ENCODE measurements around the gene EEF1AKMT1. TPM values are rescaled to one million over a fixed set of nuclear protein-coding genes. Genes with fewer than 3 reads are reported as not detected.

The EEF1AKMT1 gene
- total and polyA plus RNA-seq, 10 of the 15 experiments (the other 5 are each of a cell fraction or from before 2014, with no cell fraction given) = 7.9 to 44.5 (median 11.0) TPM

DNA sequence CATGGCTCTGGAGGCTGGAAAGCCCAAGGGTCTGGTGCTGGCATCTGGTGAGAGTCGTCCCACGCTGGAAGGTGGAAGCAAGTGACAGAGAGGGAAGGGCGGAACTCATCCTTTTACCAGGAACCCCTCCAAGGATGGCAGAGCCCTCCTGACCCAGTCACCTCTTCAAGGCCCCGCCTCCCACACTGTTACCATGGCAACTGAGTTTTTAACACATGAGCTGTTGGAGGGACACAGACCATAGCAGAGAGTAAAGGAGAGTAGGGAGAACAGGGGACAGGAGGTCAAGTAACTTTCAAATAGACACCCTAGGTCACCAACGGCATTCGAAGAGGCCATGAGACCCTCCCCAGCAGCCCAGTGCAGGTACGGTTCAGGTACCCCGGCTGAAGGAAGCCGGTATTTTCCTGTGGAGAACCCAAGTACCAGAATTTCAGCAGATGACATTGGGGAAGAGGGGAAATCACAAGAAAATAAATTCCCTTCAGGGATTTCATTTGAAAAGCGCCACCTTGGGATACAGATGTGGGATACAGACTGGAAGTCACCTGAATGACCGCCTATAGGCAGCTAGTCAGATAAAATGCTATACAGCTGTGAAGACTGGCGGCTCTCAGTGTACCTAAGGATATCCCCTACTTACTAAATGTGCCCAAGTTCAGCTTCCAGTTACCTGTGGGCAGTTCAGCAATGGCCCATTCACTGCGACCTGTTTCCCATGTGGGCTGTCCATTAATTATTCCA, 62.3 kb downstream of the EEF1AKMT1 start:
- Histone ChIP-seq H3K79me2 (ENCODE audit: control insufficient read depth, insufficient read depth, low read length) (no peaks in the 10 kb centered on the region), H3K36me3 (ENCODE audit: control insufficient read depth in 2 of 2, insufficient read depth in 2 of 2, low read length in 1 of 2) (no peaks in the 10 kb centered on the region), H3K27ac (ENCODE audit: control insufficient read depth, insufficient read depth) (no peak overlapping the region), H3K4me1 (ENCODE audit: control insufficient read depth, insufficient read depth, low read length) (no peaks in the 10 kb centered on the region), H3K4me2 (ENCODE audit: control insufficient read depth, insufficient read depth) (no peak overlapping the region), H2AFZ (ENCODE audit: control insufficient read depth, low read depth, low read length) (no peak overlapping the region), H3K27me3 (replicated peaks in 1 of 2; ENCODE audit: control insufficient read depth in 2 of 2, insufficient read depth in 2 of 2, low read length in 1 of 2) (no peaks in the 10 kb centered on the region), H4K20me1 (ENCODE audit: control insufficient read depth, insufficient read depth) (no peaks in the 10 kb centered on the region), H3K9ac (ENCODE audit: control insufficient read depth, insufficient read depth, low read length) (no peak overlapping the region), H3K4me3 (no peak overlapping the region), H3K9me3 (replicated peaks; ENCODE audit: control insufficient read depth, insufficient read depth, low read length) (no peaks in the 10 kb centered on the region)
- POLR2A ChIA-PET = no interaction called here
- no peak for DNase-seq (ENCODE audit: low read depth, low spot score)
- 63% methylated on average over 13 of the region's 13 CpGs for WGBS (ENCODE audit: insufficient coverage, insufficient replicate concordance, low lambda C conversion rate, missing lambda C conversion rate)
- ATAC-seq = 0 out of 3 replicates have a peak, but pooled peaks have one; percentile 16
- intact Hi-C loops (cut with micrococcal nuclease; ENCODE audit: unreplicated experiment) = loop anchor here (1.0 to 2.0 kb wide), 2 partner anchors 117 to 214 kb away; no protein-coding TSS in a partner anchor
- FAIRE-seq = no peak
- TF ChIP-seq BMI1 (IDR thresholded peaks at IDR 0.05; ENCODE audit: borderline replicate concordance) = peak; percentile 77
- TF ChIP-seq MYC (IDR thresholded peaks at IDR 0.05; ENCODE audit: insufficient read depth, insufficient read length, insufficient replicate concordance, low read length, severe bottlenecking) = no peak
- no TSS peak for BruUV-seq (replicated peaks)
- in situ Hi-C loops (cut with MboI) = no loop called here
- SMC1A ChIA-PET (ENCODE audit: uncharacterized antibody, unreplicated experiment) = interaction anchor here (0.9 to 1.7 kb wide), 5 partner anchors 77 to 216 kb away, joined by 3 to 6 read pairs (median 3); no protein-coding TSS in a partner anchor
- CTCF ChIA-PET = interaction anchor here (1.0 to 3.6 kb wide), 6 partner anchors 11 to 215 kb away, joined by 3 to 15 read pairs (median 4); no protein-coding TSS in a partner anchor
- RAD21 ChIA-PET (ENCODE audit: unreplicated experiment) = interaction anchor here (1.3 to 1.5 kb wide), 2 partner anchors 118 to 214 kb away, joined by 3 to 4 read pairs; no protein-coding TSS in a partner anchor

DNA sequence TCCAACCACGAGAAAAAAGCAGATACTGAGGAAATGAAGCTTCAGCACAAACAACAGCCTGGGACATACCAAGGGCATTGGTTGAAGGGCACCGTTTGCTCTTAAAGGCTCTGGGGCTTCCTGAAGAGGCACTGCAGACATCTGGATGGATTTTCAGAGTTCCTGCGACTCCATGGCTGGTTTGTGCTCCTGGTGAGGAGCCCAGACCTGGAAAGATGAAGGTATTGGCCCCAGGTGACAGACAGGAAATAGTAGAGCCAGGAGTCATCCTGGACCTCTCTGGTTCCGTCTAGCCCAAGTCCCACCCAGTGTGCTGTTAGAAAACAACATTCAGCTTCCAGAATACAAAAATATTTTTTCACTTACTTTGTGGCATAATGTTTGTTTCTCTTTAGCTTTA, 64.0 kb downstream of the EEF1AKMT1 start:
- Histone ChIP-seq H3K4me1 (ENCODE audit: control insufficient read depth, insufficient read depth, low read length) (no peaks in the 10 kb centered on the region; the same call in 1 of the 2 replicates), H4K20me1 (ENCODE audit: control insufficient read depth, insufficient read depth) (no peaks in the 10 kb centered on the region), H3K27ac (ENCODE audit: control insufficient read depth, insufficient read depth) (no peak overlapping the region), H3K4me2 (ENCODE audit: control insufficient read depth, insufficient read depth) (no peak overlapping the region), H3K27me3 (replicated peaks in 1 of 2; ENCODE audit: control insufficient read depth in 2 of 2, insufficient read depth in 2 of 2, low read length in 1 of 2) (no peaks in the 10 kb centered on the region), H3K4me3 (no peak overlapping the region), H2AFZ (ENCODE audit: control insufficient read depth, low read depth, low read length) (no peak overlapping the region), H3K36me3 (ENCODE audit: control insufficient read depth in 2 of 2, insufficient read depth in 2 of 2, low read length in 1 of 2) (no peaks in the 10 kb centered on the region), H3K9ac (ENCODE audit: control insufficient read depth, insufficient read depth, low read length) (no peak overlapping the region), H3K9me3 (replicated peaks; ENCODE audit: control insufficient read depth, insufficient read depth, low read length) (no peaks in the 10 kb centered on the region), H3K79me2 (ENCODE audit: control insufficient read depth, insufficient read depth, low read length) (no peaks in the 10 kb centered on the region)
- WGBS (ENCODE audit: insufficient coverage, insufficient replicate concordance, low lambda C conversion rate, missing lambda C conversion rate) = 45% methylated on average over 4 of the region's 4 CpGs
- ChIA-PET POLR2A (no interaction called here), CTCF (interaction anchor here (1.2 to 3.6 kb wide), 4 partner anchors 21 to 215 kb away, joined by 3 to 15 read pairs (median 4); no protein-coding TSS in a partner anchor), SMC1A (ENCODE audit: uncharacterized antibody, unreplicated experiment) (interaction anchor here (1.1 to 1.7 kb wide), 3 partner anchors 11 to 215 kb away, joined by 3 to 6 read pairs (median 3); no protein-coding TSS in a partner anchor), RAD21 (ENCODE audit: unreplicated experiment) (interaction anchor here (1.5 kb wide), 1 partner anchor 119 kb away, joined by 4 read pairs; no protein-coding TSS in a partner anchor)
- no TSS peak for BruUV-seq (replicated peaks)
- intact Hi-C loops (cut with micrococcal nuclease; ENCODE audit: unreplicated experiment) = no loop called here
- in situ Hi-C loops (cut with MboI) = loop anchor here (5.0 kb wide), 2 partner anchors 217 to 218 kb away; no protein-coding TSS in a partner anchor
- FAIRE-seq (no peak), DNase-seq (ENCODE audit: low read depth, low spot score) (no peak), ATAC-seq (no peak)
- TF ChIP-seq CEBPB (IDR thresholded peaks at IDR 0.05; ENCODE audit: borderline replicate concordance in 1 of 2, low read depth in 2 of 2, low read length in 2 of 2) (no peak), ZNF622 (IDR thresholded peaks at IDR 0.05) (no peak), NRF1 (conservative IDR thresholded peaks at IDR 0.05; ENCODE audit: low read depth, low read length) (no peak), TBL1XR1 (IDR thresholded peaks at IDR 0.05; ENCODE audit: low read depth, low read length) (no peak)
- TF ChIP-seq, protein P1, sequence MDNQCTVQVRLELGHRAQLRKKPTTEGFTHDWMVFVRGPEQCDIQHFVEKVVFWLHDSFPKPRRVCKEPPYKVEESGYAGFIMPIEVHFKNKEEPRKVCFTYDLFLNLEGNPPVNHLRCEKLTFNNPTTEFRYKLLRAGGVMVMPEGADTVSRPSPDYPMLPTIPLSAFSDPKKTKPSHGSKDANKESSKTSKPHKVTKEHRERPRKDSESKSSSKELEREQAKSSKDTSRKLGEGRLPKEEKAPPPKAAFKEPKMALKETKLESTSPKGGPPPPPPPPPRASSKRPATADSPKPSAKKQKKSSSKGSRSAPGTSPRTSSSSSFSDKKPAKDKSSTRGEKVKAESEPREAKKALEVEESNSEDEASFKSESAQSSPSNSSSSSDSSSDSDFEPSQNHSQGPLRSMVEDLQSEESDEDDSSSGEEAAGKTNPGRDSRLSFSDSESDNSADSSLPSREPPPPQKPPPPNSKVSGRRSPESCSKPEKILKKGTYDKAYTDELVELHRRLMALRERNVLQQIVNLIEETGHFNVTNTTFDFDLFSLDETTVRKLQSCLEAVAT (IDR thresholded peaks at IDR 0.05) = no peak
- TF ChIP-seq, protein P2, sequence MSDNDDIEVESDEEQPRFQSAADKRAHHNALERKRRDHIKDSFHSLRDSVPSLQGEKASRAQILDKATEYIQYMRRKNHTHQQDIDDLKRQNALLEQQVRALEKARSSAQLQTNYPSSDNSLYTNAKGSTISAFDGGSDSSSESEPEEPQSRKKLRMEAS (IDR thresholded peaks at IDR 0.05; ENCODE audit: low read depth, low read length) = no peak
- TF ChIP-seq, protein P3, sequence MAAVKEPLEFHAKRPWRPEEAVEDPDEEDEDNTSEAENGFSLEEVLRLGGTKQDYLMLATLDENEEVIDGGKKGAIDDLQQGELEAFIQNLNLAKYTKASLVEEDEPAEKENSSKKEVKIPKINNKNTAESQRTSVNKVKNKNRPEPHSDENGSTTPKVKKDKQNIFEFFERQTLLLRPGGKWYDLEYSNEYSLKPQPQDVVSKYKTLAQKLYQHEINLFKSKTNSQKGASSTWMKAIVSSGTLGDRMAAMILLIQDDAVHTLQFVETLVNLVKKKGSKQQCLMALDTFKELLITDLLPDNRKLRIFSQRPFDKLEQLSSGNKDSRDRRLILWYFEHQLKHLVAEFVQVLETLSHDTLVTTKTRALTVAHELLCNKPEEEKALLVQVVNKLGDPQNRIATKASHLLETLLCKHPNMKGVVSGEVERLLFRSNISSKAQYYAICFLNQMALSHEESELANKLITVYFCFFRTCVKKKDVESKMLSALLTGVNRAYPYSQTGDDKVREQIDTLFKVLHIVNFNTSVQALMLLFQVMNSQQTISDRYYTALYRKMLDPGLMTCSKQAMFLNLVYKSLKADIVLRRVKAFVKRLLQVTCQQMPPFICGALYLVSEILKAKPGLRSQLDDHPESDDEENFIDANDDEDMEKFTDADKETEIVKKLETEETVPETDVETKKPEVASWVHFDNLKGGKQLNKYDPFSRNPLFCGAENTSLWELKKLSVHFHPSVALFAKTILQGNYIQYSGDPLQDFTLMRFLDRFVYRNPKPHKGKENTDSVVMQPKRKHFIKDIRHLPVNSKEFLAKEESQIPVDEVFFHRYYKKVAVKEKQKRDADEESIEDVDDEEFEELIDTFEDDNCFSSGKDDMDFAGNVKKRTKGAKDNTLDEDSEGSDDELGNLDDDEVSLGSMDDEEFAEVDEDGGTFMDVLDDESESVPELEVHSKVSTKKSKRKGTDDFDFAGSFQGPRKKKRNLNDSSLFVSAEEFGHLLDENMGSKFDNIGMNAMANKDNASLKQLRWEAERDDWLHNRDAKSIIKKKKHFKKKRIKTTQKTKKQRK (IDR thresholded peaks at IDR 0.05; ENCODE audit: low read depth, low read length) = no peak

Measured in GM12878 (cell line).